ENCODE data around the gene MAP7D3. TPM values are rescaled to one million over a fixed set of nuclear protein-coding genes. Genes with fewer than 3 reads are reported as not detected.

The MAP7D3 gene
- total and polyA plus RNA-seq, 2 donors (not counting 1 experiment from before 2014, with no cell fraction given) = 19.0 to 30.7 TPM

- Histone ChIP-seq H3K36me3 (ENCODE audit: control insufficient read depth, insufficient read depth, low read length) (no peaks in the 10 kb centered on the region), H3K27ac (ENCODE audit: insufficient read depth, low read length) (peak overlapping the region; percentile 52), H3K4me1 (ENCODE audit: control insufficient read depth, extremely low read depth, insufficient read depth, low read length) (peaks cover 25% of the 10 kb centered on the region), H4K20me1 (ENCODE audit: control insufficient read depth, extremely low read depth, insufficient read depth, low read length) (no peaks in the 10 kb centered on the region), H3K27me3 (ENCODE audit: control insufficient read depth, insufficient read depth, low read length) (no peaks in the 10 kb centered on the region), H3K4me3 (replicated peaks in 1 of 4; ENCODE audit: control extremely low read depth in 1 of 4, insufficient read depth in 1 of 4, low read depth in 3 of 4, low read length in 4 of 4) (no peak overlapping the region), H3K4me2 (ENCODE audit: extremely low read depth, insufficient read depth, low read length) (no peak overlapping the region), H3K9me3 (ENCODE audit: control insufficient read depth, insufficient read depth, low read depth, low read length) (no peaks in the 10 kb centered on the region), H3K9ac (ENCODE audit: insufficient read depth, low read length) (no peak overlapping the region), H2AFZ (ENCODE audit: low read length) (no peak overlapping the region), H3K79me2 (ENCODE audit: control insufficient read depth, insufficient read depth, low read length) (no peaks in the 10 kb centered on the region)
- DNase-seq (ENCODE audit: low read depth in 2 of 2) = no peak
- no peak for TF ChIP-seq EZH2 (IDR thresholded peaks at IDR 0.05; ENCODE audit: low read length, missing control alignments)
- TF ChIP-seq, protein P1, sequence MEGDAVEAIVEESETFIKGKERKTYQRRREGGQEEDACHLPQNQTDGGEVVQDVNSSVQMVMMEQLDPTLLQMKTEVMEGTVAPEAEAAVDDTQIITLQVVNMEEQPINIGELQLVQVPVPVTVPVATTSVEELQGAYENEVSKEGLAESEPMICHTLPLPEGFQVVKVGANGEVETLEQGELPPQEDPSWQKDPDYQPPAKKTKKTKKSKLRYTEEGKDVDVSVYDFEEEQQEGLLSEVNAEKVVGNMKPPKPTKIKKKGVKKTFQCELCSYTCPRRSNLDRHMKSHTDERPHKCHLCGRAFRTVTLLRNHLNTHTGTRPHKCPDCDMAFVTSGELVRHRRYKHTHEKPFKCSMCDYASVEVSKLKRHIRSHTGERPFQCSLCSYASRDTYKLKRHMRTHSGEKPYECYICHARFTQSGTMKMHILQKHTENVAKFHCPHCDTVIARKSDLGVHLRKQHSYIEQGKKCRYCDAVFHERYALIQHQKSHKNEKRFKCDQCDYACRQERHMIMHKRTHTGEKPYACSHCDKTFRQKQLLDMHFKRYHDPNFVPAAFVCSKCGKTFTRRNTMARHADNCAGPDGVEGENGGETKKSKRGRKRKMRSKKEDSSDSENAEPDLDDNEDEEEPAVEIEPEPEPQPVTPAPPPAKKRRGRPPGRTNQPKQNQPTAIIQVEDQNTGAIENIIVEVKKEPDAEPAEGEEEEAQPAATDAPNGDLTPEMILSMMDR (conservative IDR thresholded peaks at IDR 0.05 in 1 of 2, IDR thresholded peaks at IDR 0.05 in 1 of 2; ENCODE audit: low read depth in 1 of 2, low read length in 2 of 2) = no peak
Observed at GRCh38 chrX:136258951-136259350, 7.8 kb upstream of the MAP7D3 start.

DNA sequence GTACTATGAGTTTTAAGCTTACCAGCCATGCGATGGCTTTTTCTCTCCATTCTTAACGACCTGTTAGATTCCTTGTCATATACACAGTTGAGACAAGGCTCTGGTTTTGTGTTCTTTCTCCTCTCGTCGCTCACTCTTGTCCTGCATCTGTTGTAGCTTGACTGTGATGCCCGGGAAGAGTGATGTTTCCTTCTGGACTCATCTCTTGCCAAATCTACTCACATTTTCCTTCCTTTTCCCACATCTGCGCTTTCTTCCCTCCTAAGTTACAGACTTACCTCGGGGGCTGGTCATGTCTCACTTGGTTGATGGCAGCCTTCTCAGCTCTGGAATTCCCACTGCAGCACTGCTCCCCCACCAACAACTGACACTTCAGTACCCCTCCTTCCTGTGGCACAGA lies 4.8 kb upstream of the MAP7D3 start:
- H3K9ac ChIP-seq (ENCODE audit: insufficient read depth, low read length) = no peak overlapping the region
- H3K79me2 ChIP-seq (ENCODE audit: control insufficient read depth, insufficient read depth, low read length) = no peaks in the 10 kb centered on the region
- no peaks in the 10 kb centered on the region for H3K9me3 ChIP-seq (ENCODE audit: control insufficient read depth, insufficient read depth, low read depth, low read length)
- H3K27ac ChIP-seq (ENCODE audit: insufficient read depth, low read length) = peak overlapping the region; percentile 27
- H3K4me3 ChIP-seq (replicated peaks in 1 of 4; ENCODE audit: control extremely low read depth in 1 of 4, insufficient read depth in 1 of 4, low read depth in 3 of 4, low read length in 4 of 4) = peak overlapping the region in 1 of 4 experiments; percentile 27
- peak overlapping the region; percentile 4 for H2AFZ ChIP-seq (ENCODE audit: low read length)
- peaks cover 21% of the 10 kb centered on the region for H3K4me1 ChIP-seq (ENCODE audit: control insufficient read depth, extremely low read depth, insufficient read depth, low read length)
- H3K27me3 ChIP-seq (ENCODE audit: control insufficient read depth, insufficient read depth, low read length) = no peaks in the 10 kb centered on the region
- no peak for DNase-seq (ENCODE audit: low read depth in 2 of 2)
- TF ChIP-seq, protein P1 (conservative IDR thresholded peaks at IDR 0.05 in 1 of 2, IDR thresholded peaks at IDR 0.05 in 1 of 2; ENCODE audit: low read depth in 1 of 2, low read length in 2 of 2) = no peak
- no peak for TF ChIP-seq EZH2 (IDR thresholded peaks at IDR 0.05; ENCODE audit: low read length, missing control alignments)
- no peaks in the 10 kb centered on the region for H4K20me1 ChIP-seq (ENCODE audit: control insufficient read depth, extremely low read depth, insufficient read depth, low read length)
- H3K36me3 ChIP-seq (ENCODE audit: control insufficient read depth, insufficient read depth, low read length) = no peaks in the 10 kb centered on the region
- peak overlapping the region; percentile 32 for H3K4me2 ChIP-seq (ENCODE audit: extremely low read depth, insufficient read depth, low read length)

GRCh38 chrX:136255541-136255940 lies 4.3 kb upstream of the MAP7D3 start:
- H2AFZ ChIP-seq (ENCODE audit: low read length) = no peak overlapping the region
- peak in 1 of 2 donors; percentile 8 for DNase-seq (ENCODE audit: low read depth in 2 of 2)
- H3K4me2 ChIP-seq (ENCODE audit: extremely low read depth, insufficient read depth, low read length) = peak overlapping the region; percentile 32
- H3K9ac ChIP-seq (ENCODE audit: insufficient read depth, low read length) = no peak overlapping the region
- H3K36me3 ChIP-seq (ENCODE audit: control insufficient read depth, insufficient read depth, low read length) = no peaks in the 10 kb centered on the region
- peaks cover 21% of the 10 kb centered on the region for H3K4me1 ChIP-seq (ENCODE audit: control insufficient read depth, extremely low read depth, insufficient read depth, low read length)
- no peaks in the 10 kb centered on the region for H3K79me2 ChIP-seq (ENCODE audit: control insufficient read depth, insufficient read depth, low read length)
- H3K9me3 ChIP-seq (ENCODE audit: control insufficient read depth, insufficient read depth, low read depth, low read length) = no peaks in the 10 kb centered on the region
- TF ChIP-seq, protein P1 (conservative IDR thresholded peaks at IDR 0.05 in 1 of 2, IDR thresholded peaks at IDR 0.05 in 1 of 2; ENCODE audit: low read depth in 1 of 2, low read length in 2 of 2) = no peak
- H4K20me1 ChIP-seq (ENCODE audit: control insufficient read depth, extremely low read depth, insufficient read depth, low read length) = no peaks in the 10 kb centered on the region
- peak overlapping the region in 1 of 4 experiments; percentile 27 for H3K4me3 ChIP-seq (replicated peaks in 1 of 4; ENCODE audit: control extremely low read depth in 1 of 4, insufficient read depth in 1 of 4, low read depth in 3 of 4, low read length in 4 of 4)
- no peaks in the 10 kb centered on the region for H3K27me3 ChIP-seq (ENCODE audit: control insufficient read depth, insufficient read depth, low read length)
- no peak overlapping the region for H3K27ac ChIP-seq (ENCODE audit: insufficient read depth, low read length)
